OCI-LY1 (cell line): ENCODE data around the gene SRRD.

Source experiments
- H2AFZ ChIP-seq: fragments of 200-600 bp; sonication (generic), shearing (Covaris generic); 2 replicates; pipeline ENCODE4 v1.6.0; 2014; ENCODE audit warnings: antibody characterized with exemption, mild to moderate bottlenecking, low read length
- H3F3A ChIP-seq: fragments of 200-600 bp; sonication (generic), shearing (Covaris generic); 2 replicates; pipeline ENCODE4 v1.6.0; 2014; ENCODE audit warnings: mild to moderate bottlenecking, antibody characterized with exemption, low read length, moderate library complexity; ENCODE audit not compliant: insufficient read depth
- H3K27ac ChIP-seq: fragments of 200-600 bp; sonication (generic); 2 replicates; pipeline ENCODE4 v1.5.1; 2014; ENCODE audit warnings: low read length, mixed run types, mild to moderate bottlenecking, low read depth; ENCODE audit not compliant: poor library complexity, severe bottlenecking
- H3K27me3 ChIP-seq: fragments of 200-600 bp; sonication (generic); 2 replicates; pipeline ENCODE4 v1.6.0; 2014; ENCODE audit warnings: antibody characterized with exemption, mild to moderate bottlenecking, low read length, moderate library complexity; ENCODE audit not compliant: insufficient read depth
- H3K36me3 ChIP-seq: fragments of 200-600 bp; sonication (generic); 2 replicates; pipeline ENCODE4 v1.6.1; 2014; ENCODE audit warnings: mild to moderate bottlenecking, antibody characterized with exemption, low read length, moderate library complexity, mixed read lengths; ENCODE audit not compliant: insufficient read depth
- H3K4me1 ChIP-seq: fragments of 200-600 bp; sonication (generic); 2 replicates; pipeline ENCODE4 v1.5.1; 2014; ENCODE audit warnings: mild to moderate bottlenecking, low read length, moderate library complexity; ENCODE audit not compliant: insufficient read depth, severe bottlenecking
- H3K4me2 ChIP-seq: fragments of 200-600 bp; sonication (generic), shearing (Covaris generic); 2 replicates; pipeline ENCODE4 v1.6.1; 2014; ENCODE audit warnings: low read length
- H3K4me3 ChIP-seq: fragments of 200-600 bp; sonication (generic); 2 replicates; pipeline ENCODE4 v1.5.1; 2014; ENCODE audit warnings: low read length, low read depth, mild to moderate bottlenecking, mixed read lengths; ENCODE audit not compliant: poor library complexity, severe bottlenecking
- H3K79me2 ChIP-seq: fragments of 200-600 bp; shearing (Covaris generic); 2 replicates; pipeline ENCODE4 v1.6.1; 2016; ENCODE audit warnings: mixed run types, low read length, mixed read lengths; ENCODE audit not compliant: insufficient read depth
- H3K9ac ChIP-seq: fragments of 200-600 bp; sonication (generic), shearing (Covaris generic); 2 replicates; pipeline ENCODE4 v1.6.1; 2014; ENCODE audit warnings: mild to moderate bottlenecking, low read length, mixed read lengths
- H3K9me2 ChIP-seq: fragments of 200-600 bp; sonication (generic), shearing (Covaris generic); 2 replicates; pipeline ENCODE4 v1.6.1; 2014; ENCODE audit warnings: low read depth, mild to moderate bottlenecking, low read length, mixed read lengths
- H3K9me3 ChIP-seq: fragments of 200-600 bp; shearing (Covaris generic); 2 replicates; pipeline ENCODE4 v1.6.1; 2014; ENCODE audit warnings: low read length, mixed read lengths
- H4K20me1 ChIP-seq: fragments of 200-600 bp; sonication (generic), shearing (Covaris generic); 2 replicates; pipeline ENCODE4 v1.6.0; 2016; ENCODE audit warnings: mild to moderate bottlenecking, low read length; ENCODE audit not compliant: insufficient read depth
- CTCF ChIP-seq: fragments of 200-600 bp; sonication (generic), shearing (Covaris generic); IDR thresholded peaks from 2 replicates; pipeline ENCODE4 v1.5.1; 2017; ENCODE audit warnings: mild to moderate bottlenecking, antibody characterized with exemption, low read length, moderate library complexity, mixed read lengths
- EZH2 ChIP-seq: fragments of 200-600 bp; sonication (generic), shearing (Covaris generic); IDR thresholded peaks from 2 replicates; pipeline ENCODE4 v1.8.0; 2017; ENCODE audit warnings: borderline replicate concordance, mixed run types, mild to moderate bottlenecking, antibody characterized with exemption, low read length, moderate library complexity, mixed read lengths

The SRRD gene

DNA sequence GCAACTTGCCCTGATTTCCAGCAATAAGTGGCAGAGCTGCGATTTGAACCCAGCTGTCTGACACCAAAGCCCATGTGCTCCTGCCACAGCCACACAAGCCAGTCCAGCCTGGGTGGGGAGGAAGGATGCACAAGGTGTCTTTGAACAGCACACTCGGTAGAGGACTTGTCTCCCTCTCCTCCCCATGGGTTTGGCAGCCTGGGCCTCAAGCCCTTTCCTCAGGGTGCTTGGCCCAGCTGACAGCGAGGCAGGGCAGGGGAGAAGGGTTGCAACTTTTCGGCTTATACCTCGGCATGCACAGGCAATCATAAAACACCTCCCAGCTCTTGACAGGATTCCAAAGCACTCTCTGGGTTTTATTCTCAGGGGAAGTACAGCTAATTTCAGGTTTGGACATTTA lies 35.3 kb upstream of the SRRD start:
- no peaks in the 10 kb centered on the region for H3K79me2 ChIP-seq
- TF ChIP-seq CTCF: no peak
- no peak for TF ChIP-seq EZH2
- H3K4me1 ChIP-seq: no peaks in the 10 kb centered on the region
- no peak overlapping the region for H3K4me3 ChIP-seq
- H4K20me1 ChIP-seq: no peaks in the 10 kb centered on the region
- H3K27ac ChIP-seq: no peak overlapping the region
- H3K9me2 ChIP-seq: no peaks in the 10 kb centered on the region
- no peak overlapping the region for H3K4me2 ChIP-seq
- H3K36me3 ChIP-seq: peaks cover 39% of the 10 kb centered on the region
- H3K27me3 ChIP-seq: no peaks in the 10 kb centered on the region
- H3F3A ChIP-seq: no peaks in the 10 kb centered on the region
- H2AFZ ChIP-seq: no peak overlapping the region
- no peak overlapping the region for H3K9ac ChIP-seq
- H3K9me3 ChIP-seq: no peaks in the 10 kb centered on the region

DNA sequence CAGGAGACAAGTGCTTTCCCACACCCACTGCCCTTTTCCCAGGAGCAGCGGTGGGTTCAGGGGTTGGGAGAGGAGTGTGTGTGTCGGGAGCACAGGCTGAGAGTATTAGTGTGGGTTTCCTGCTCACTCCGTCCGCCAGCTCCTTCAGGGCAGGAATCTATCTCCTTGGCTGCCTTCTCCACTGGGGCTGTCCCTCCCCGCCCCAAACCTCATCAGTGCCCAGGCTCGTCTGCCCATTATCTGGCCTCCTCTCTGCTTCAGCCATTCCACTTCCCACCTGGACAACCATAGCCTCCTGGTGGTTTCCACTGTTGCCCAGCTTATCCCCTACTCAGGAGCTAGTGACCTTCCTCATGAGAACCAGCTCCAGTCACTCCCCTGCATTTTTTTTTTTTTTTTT lies 34.7 kb upstream of the SRRD start:
- H3K9me3 ChIP-seq: no peaks in the 10 kb centered on the region
- H3K79me2 ChIP-seq: no peaks in the 10 kb centered on the region
- no peak overlapping the region for H3K4me3 ChIP-seq
- H3K36me3 ChIP-seq: peaks cover 45% of the 10 kb centered on the region
- no peak overlapping the region for H3K9ac ChIP-seq
- no peaks in the 10 kb centered on the region for H3K4me1 ChIP-seq
- TF ChIP-seq EZH2: no peak
- no peak for TF ChIP-seq CTCF
- H4K20me1 ChIP-seq: no peaks in the 10 kb centered on the region
- no peak overlapping the region for H3K4me2 ChIP-seq
- no peaks in the 10 kb centered on the region for H3F3A ChIP-seq
- H3K27ac ChIP-seq: no peak overlapping the region
- H3K27me3 ChIP-seq: no peaks in the 10 kb centered on the region
- no peak overlapping the region for H2AFZ ChIP-seq
- H3K9me2 ChIP-seq: no peaks in the 10 kb centered on the region

- peaks cover 48% of the 10 kb centered on the region for H3K36me3 ChIP-seq
Observed at GRCh38 chr22:26450453-26451185, 33.1 kb upstream of the SRRD start.

More at GRCh38 chr22:26450453-26451185, 33.1 kb upstream of the SRRD start:
- H3K9ac ChIP-seq: no peak overlapping the region
- no peaks in the 10 kb centered on the region for H3K9me2 ChIP-seq
- no peak for TF ChIP-seq CTCF
- TF ChIP-seq EZH2: no peak
- no peaks in the 10 kb centered on the region for H3K9me3 ChIP-seq
- H3K4me3 ChIP-seq: no peak overlapping the region
- no peaks in the 10 kb centered on the region for H3F3A ChIP-seq
- H2AFZ ChIP-seq: no peak overlapping the region
- H4K20me1 ChIP-seq: no peaks in the 10 kb centered on the region
- no peaks in the 10 kb centered on the region for H3K27me3 ChIP-seq
- no peak overlapping the region for H3K4me2 ChIP-seq
- no peaks in the 10 kb centered on the region for H3K4me1 ChIP-seq
- no peaks in the 10 kb centered on the region for H3K79me2 ChIP-seq
- no peak overlapping the region for H3K27ac ChIP-seq
